ENCODE results near the gene TES.

DNA sequence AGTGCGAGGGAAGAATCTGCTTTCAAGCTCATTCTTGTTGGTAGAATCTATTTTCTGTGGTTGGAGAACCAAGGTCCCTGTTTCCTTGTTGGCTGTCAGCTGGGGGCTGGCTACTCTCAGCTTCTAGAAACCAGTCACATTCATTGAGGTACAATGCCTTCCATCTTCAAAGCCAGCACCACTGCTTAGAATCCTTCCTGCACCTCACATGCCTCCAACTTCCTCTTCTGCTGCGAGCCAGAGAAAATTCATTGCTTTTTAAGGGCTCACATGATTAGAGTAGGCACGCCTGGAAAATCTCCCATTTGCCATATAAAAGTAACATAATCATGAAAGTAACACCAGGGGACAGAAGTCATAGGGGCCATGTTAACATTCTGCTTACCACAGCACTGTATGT lies 28.7 kb downstream of the TES start:
- no peak for TF ChIP-seq MYC (IDR thresholded peaks at IDR 0.05; ENCODE audit: low read depth, low read length)
- TF ChIP-seq, protein P1, sequence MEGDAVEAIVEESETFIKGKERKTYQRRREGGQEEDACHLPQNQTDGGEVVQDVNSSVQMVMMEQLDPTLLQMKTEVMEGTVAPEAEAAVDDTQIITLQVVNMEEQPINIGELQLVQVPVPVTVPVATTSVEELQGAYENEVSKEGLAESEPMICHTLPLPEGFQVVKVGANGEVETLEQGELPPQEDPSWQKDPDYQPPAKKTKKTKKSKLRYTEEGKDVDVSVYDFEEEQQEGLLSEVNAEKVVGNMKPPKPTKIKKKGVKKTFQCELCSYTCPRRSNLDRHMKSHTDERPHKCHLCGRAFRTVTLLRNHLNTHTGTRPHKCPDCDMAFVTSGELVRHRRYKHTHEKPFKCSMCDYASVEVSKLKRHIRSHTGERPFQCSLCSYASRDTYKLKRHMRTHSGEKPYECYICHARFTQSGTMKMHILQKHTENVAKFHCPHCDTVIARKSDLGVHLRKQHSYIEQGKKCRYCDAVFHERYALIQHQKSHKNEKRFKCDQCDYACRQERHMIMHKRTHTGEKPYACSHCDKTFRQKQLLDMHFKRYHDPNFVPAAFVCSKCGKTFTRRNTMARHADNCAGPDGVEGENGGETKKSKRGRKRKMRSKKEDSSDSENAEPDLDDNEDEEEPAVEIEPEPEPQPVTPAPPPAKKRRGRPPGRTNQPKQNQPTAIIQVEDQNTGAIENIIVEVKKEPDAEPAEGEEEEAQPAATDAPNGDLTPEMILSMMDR (IDR thresholded peaks at IDR 0.05; ENCODE audit: low read depth, low read length) = no peak
